GM12872 (cell line): ENCODE results near the gene LYST.

Experiments
- TF ChIP-seq, protein P1 (sequence below): IDR thresholded peaks from 3 replicates; pipeline ENCODE4 v1.5.1; 2011; ENCODE audit warnings: low read depth, mild to moderate bottlenecking, low read length, moderate library complexity; ENCODE audit not compliant: insufficient read depth

The LYST gene

DNA sequence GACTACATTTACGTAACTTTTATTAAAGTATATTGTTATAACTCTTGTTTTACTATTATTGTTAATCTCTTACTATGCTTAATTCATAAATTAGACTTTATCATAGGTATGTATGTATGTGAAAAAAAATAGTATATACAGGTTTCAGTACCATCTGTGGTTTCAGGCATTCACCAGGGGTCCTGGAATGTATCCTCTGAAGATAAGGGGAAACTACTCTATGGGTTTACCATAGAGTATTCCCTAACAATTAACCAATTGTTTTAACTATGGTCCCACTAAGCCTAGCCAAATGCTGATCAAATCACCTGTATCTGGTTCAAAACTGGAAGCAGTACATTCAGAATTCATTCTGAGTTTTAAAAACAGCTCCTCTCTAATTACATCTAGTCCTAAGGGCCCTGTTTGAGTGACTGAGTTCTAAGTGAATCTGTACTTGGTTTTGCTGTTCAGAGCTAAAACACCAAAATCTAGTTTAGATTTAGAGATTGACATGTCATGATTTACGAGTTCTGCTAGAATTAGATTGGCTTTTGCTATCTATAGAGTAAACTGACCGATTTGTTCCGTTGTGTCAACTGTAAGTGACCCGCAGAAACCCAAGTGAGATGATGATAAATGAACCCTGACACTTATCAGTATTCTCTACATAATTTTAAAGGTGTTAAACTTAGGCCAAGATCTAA is 123.6 kb downstream of the LYST start:
- TF ChIP-seq, protein P1, sequence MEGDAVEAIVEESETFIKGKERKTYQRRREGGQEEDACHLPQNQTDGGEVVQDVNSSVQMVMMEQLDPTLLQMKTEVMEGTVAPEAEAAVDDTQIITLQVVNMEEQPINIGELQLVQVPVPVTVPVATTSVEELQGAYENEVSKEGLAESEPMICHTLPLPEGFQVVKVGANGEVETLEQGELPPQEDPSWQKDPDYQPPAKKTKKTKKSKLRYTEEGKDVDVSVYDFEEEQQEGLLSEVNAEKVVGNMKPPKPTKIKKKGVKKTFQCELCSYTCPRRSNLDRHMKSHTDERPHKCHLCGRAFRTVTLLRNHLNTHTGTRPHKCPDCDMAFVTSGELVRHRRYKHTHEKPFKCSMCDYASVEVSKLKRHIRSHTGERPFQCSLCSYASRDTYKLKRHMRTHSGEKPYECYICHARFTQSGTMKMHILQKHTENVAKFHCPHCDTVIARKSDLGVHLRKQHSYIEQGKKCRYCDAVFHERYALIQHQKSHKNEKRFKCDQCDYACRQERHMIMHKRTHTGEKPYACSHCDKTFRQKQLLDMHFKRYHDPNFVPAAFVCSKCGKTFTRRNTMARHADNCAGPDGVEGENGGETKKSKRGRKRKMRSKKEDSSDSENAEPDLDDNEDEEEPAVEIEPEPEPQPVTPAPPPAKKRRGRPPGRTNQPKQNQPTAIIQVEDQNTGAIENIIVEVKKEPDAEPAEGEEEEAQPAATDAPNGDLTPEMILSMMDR, result no peak

DNA sequence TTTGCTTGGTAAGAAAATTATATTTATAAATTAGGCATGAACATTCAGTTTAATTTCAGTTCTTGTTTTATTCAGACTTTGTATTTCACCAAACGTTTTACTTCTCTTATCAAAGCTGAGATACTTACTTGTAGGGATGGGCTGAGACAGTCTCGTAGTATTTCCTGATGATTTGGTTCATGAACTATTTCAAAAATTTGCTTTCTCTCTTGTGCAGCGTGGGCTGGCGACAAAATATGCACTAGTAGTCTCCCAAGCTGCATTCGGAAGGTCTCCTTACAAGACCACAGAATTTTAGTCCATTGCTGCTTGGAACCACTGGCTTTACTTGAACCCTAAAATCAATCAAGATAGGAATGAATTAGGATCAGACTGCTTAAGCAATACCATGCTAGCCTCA is 125.4 kb downstream of the LYST start:
- TF ChIP-seq, protein P1, result no peak

- TF ChIP-seq, protein P1, result no peak
Measured at GRCh38 chr1:235739631-235740030, 127.1 kb downstream of the LYST start.

DNA sequence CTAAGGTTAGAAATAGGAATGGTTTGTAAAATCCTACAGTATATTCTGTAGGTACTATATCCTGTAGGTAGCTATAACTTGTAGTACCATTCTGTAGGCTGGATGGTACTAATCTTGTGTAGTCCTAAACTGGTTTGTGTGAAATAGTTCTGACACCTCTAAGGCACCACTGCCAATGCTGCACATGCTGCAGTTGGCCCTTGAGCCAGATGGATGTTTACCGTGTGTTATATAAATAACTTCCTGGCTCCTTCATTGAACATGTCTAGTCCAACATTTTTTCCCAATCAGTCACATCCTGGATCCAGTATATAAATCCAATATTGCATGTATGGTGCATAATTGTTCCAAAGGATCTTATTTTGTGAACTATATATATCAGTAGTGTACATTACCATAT is 127.6 kb downstream of the LYST start:
- TF ChIP-seq, protein P1, result no peak

DNA sequence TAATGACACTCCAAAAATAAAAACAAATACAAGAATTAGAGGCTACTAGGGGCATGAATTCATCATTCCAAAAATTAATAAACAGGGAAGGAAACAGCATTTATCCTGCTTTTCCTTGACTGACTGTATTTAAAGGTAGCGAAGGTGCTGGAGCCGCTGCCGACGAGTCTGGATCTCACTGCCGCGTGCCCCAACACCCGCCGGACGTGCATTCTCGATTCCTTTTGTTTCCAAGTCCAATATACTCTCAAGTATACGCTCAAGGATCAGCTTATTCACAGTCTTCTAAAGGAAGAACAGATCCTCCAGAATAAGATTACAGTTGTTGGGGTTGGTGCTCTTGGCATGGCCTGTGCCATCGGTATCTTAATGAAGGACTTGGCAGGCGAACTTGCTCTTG is 129.0 kb downstream of the LYST start:
- TF ChIP-seq, protein P1, result no peak

DNA sequence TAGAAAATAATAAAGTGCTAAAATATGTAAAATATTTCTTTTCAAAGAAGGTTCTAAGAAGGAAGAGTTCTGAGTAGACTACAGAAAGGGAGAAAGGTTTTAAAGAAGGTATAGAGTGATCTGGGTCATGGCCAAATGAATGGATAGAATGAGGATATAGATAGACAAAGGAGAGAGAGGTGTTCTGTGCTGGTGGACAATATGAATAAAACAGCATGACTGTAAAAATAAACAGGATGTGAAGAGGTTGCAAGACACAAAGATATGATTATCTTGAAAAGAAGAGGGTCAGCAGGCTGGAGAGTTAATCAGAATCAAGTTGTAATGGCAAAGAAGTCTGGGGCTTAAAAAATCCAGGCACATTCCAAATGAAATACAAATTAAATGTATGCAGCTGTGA is 130.4 kb downstream of the LYST start:
- TF ChIP-seq, protein P1, result no peak

DNA sequence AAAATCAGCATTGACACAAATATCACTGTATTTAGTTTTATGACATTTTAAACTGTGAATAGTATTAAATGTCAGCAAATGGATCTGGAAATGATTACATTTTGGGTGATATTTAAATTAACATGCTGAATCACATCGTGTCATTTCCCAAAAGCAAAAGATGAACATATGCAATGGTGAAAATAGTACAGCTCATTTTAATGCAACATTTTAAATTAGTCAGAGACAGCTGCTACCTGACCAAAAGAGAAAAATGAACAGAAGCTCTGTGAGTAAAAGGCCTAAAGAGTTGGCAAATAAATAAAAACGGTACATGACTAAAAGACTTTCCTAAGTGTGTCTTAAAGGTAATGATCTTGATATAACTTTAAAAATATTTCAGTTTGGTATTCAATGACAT is 131.1 kb downstream of the LYST start:
- TF ChIP-seq, protein P1, result no peak

GRCh38 chr1:235734335-235734734 is 132.4 kb downstream of the LYST start:
- TF ChIP-seq, protein P1, result no peak
